HG02981 (cell line): ENCODE measurements around the gene ZMYND19.
"Not testable (repeated sequence)": the region's sequence is repeated elsewhere in the genome, so short reads cannot be mapped to it uniquely, and the experiment has no call there.

Experiments
- ATAC-seq: cut with Tn5 transposase; IDR thresholded peaks from one replicate; pipeline ENCODE4 v1.9.1; 2021; ENCODE audit warnings: mild to moderate bottlenecking, moderate library complexity; ENCODE audit not compliant: unreplicated experiment

Gene ZMYND19

GRCh38 chr9:137614631-137615386 is 24.5 kb upstream of the ZMYND19 start:
- no peak for ATAC-seq

GRCh38 chr9:137613738-137614523 is 23.6 kb upstream of the ZMYND19 start:
- no peak for ATAC-seq

GRCh38 chr9:137613259-137613658 is 22.9 kb upstream of the ZMYND19 start:
- ATAC-seq, result no peak

GRCh38 chr9:137612741-137613142 is 22.4 kb upstream of the ZMYND19 start:
- ATAC-seq, result no peak

- ATAC-seq, result no peak
Measured at GRCh38 chr9:137611623-137612609, 21.6 kb upstream of the ZMYND19 start.

GRCh38 chr9:137610944-137611343 is 20.6 kb upstream of the ZMYND19 start:
- no peak for ATAC-seq

GRCh38 chr9:137607141-137607857 is 17.0 kb upstream of the ZMYND19 start:
- no peak for ATAC-seq

GRCh38 chr9:137606734-137607138 is 16.4 kb upstream of the ZMYND19 start:
- no peak for ATAC-seq

GRCh38 chr9:137606005-137606621 is 15.8 kb upstream of the ZMYND19 start:
- peak; percentile 10 for ATAC-seq

GRCh38 chr9:137605121-137606004 is 15.1 kb upstream of the ZMYND19 start, which contains the start of gene ARRDC1:
TSS of gene ARRDC1 (plus strand) at chr9:137605686. CDS start at chr9:137605718, 32 bp downstream.
- peak; percentile 64 for ATAC-seq

- no peak for ATAC-seq
Measured at GRCh38 chr9:137604345-137605086, 14.2 kb upstream of the ZMYND19 start.

GRCh38 chr9:137603879-137604278 is 13.6 kb upstream of the ZMYND19 start:
- ATAC-seq, result no peak

GRCh38 chr9:137602661-137603060 is 12.3 kb upstream of the ZMYND19 start:
- no peak for ATAC-seq

- ATAC-seq, result no peak
Measured at GRCh38 chr9:137598943-137599342, 8.6 kb upstream of the ZMYND19 start.

- not testable (repeated sequence) for ATAC-seq
Measured at GRCh38 chr9:137596577-137596976, 6.3 kb upstream of the ZMYND19 start.

GRCh38 chr9:137593176-137593575 is 2.9 kb upstream of the ZMYND19 start:
- no peak for ATAC-seq

GRCh38 chr9:137592767-137593166 is 2.5 kb upstream of the ZMYND19 start:
- ATAC-seq, result no peak

GRCh38 chr9:137590123-137590468 is 216 bp downstream of the ZMYND19 start:
- peak; percentile 26 for ATAC-seq
